Lower lobe of right lung (tissue), 2 donors: ENCODE data around the gene ARAP2. TPM values are rescaled to one million over a fixed set of nuclear protein-coding genes. Genes with fewer than 3 reads are reported as not detected.

Experiments
- ATAC-seq, 2 donors: fragments of 200-7000 bp; cut with Tn5 transposase; one replicate each; pipeline ENCODE4 v1.9.1; 2020 to 2022; ENCODE audit warnings: mild to moderate bottlenecking in 2 of 2, moderate library complexity in 2 of 2
- DNase-seq: peaks from one replicate; pipeline ENCODE4 v3.0.0-alpha.2; 2020
- H3K27ac ChIP-seq: fragments of 200-600 bp; one replicate; pipeline ENCODE4 v1.8.0; 2022
- H3K27me3 ChIP-seq: fragments of 200-600 bp; one replicate; pipeline ENCODE4 v1.8.0; 2022; ENCODE audit warnings: low read depth
- H3K36me3 ChIP-seq: fragments of 200-600 bp; one replicate; pipeline ENCODE4 v1.8.0; 2022; ENCODE audit warnings: mild to moderate bottlenecking
- H3K4me1 ChIP-seq: fragments of 200-600 bp; one replicate; pipeline ENCODE4 v1.8.0; 2022
- H3K4me3 ChIP-seq: fragments of 200-600 bp; one replicate; pipeline ENCODE4 v1.8.0; 2022; ENCODE audit warnings: mild to moderate bottlenecking
- H3K9me3 ChIP-seq: fragments of 200-600 bp; one replicate; pipeline ENCODE4 v1.8.0; 2022
- CTCF ChIP-seq: fragments of 200-600 bp; IDR thresholded peaks from one replicate; pipeline ENCODE4 v1.8.0; 2022; ENCODE audit warnings: antibody characterized with exemption, mild to moderate bottlenecking
- intact Hi-C: fragments of 100-400 bp; cut with DNase I; formaldehyde crosslinking; loops from one replicate; pipeline ENCODE4 v1.11.0; 2022
- total RNA-seq: library from RNA; stranded (reverse); fragmentation: NEBNext Ultra II Directional; extraction: Animal tissue kit (Norgen Biotek cat#: 25700); gene quantifications from one replicate; pipeline ENCODE4 v1.2.1, GENCODE V29; 2021
- donor health status: DM: no; HTN: yes; CAD: no; lungs with severe emphysema.

Gene ARAP2
- total RNA-seq, 1 donor from 2014 or later: 74.5 TPM

GRCh38 chr4:36026348-36026880, 217.9 kb downstream of the ARAP2 start:
- H3K4me3 ChIP-seq: no peak overlapping the region
- no peak for ATAC-seq
- H3K27me3 ChIP-seq: no peaks in the 10 kb centered on the region
- no peak overlapping the region for H3K27ac ChIP-seq
- TF ChIP-seq CTCF: no peak
- H3K36me3 ChIP-seq: no peaks in the 10 kb centered on the region
- intact Hi-C loops: no loop called here
- H3K9me3 ChIP-seq: no peaks in the 10 kb centered on the region
- H3K4me1 ChIP-seq: no peaks in the 10 kb centered on the region
- DNase-seq: no peak

GRCh38 chr4:36024901-36025660, 219.2 kb downstream of the ARAP2 start:
- H3K9me3 ChIP-seq: no peaks in the 10 kb centered on the region
- ATAC-seq (no peak), DNase-seq (no peak)
- H3K4me1 ChIP-seq: no peaks in the 10 kb centered on the region
- intact Hi-C loops: no loop called here
- H3K27me3 ChIP-seq: no peaks in the 10 kb centered on the region
- H3K36me3 ChIP-seq: no peaks in the 10 kb centered on the region
- TF ChIP-seq CTCF: no peak
- H3K27ac ChIP-seq: no peak overlapping the region
- H3K4me3 ChIP-seq: no peak overlapping the region

GRCh38 chr4:36020351-36020750, 224.0 kb downstream of the ARAP2 start:
- ATAC-seq: no peak

More at GRCh38 chr4:36020351-36020750, 224.0 kb downstream of the ARAP2 start:
- no peaks in the 10 kb centered on the region for H3K4me1 ChIP-seq
- H3K36me3 ChIP-seq: no peaks in the 10 kb centered on the region
- TF ChIP-seq CTCF: no peak
- no peaks in the 10 kb centered on the region for H3K9me3 ChIP-seq
- H3K4me3 ChIP-seq: no peak overlapping the region
- H3K27ac ChIP-seq: no peak overlapping the region
- no peaks in the 10 kb centered on the region for H3K27me3 ChIP-seq
- no peak for DNase-seq
- intact Hi-C loops: no loop called here

Other genes starting within 250 kb of the ARAP2 start
- gene DTHD1, start 37.1 kb upstream of the ARAP2 start, total RNA-seq: 8.0 TPM